SU-DHL-6 (cell line): ENCODE measurements around the gene MYPN.

ENCODE experiments used
- EZH2phosphoT487 ChIP-seq: fragments of 200-600 bp; sonication (generic), shearing (Covaris generic); conservative IDR thresholded peaks from 2 replicates; pipeline ENCODE4 v1.6.1; 2018; ENCODE audit warnings: mild to moderate bottlenecking, antibody characterized with exemption, low read length, moderate library complexity, mixed read lengths
- TF ChIP-seq, protein P1 (sequence below): fragments of 200-600 bp; sonication (generic); IDR thresholded peaks from one replicate; pipeline ENCODE4 v1.5.1; 2017; ENCODE audit warnings: antibody characterized with exemption, mild to moderate bottlenecking, low read length, moderate library complexity; ENCODE audit not compliant: insufficient read depth, poor library complexity, severe bottlenecking

- TF ChIP-seq, protein P1, sequence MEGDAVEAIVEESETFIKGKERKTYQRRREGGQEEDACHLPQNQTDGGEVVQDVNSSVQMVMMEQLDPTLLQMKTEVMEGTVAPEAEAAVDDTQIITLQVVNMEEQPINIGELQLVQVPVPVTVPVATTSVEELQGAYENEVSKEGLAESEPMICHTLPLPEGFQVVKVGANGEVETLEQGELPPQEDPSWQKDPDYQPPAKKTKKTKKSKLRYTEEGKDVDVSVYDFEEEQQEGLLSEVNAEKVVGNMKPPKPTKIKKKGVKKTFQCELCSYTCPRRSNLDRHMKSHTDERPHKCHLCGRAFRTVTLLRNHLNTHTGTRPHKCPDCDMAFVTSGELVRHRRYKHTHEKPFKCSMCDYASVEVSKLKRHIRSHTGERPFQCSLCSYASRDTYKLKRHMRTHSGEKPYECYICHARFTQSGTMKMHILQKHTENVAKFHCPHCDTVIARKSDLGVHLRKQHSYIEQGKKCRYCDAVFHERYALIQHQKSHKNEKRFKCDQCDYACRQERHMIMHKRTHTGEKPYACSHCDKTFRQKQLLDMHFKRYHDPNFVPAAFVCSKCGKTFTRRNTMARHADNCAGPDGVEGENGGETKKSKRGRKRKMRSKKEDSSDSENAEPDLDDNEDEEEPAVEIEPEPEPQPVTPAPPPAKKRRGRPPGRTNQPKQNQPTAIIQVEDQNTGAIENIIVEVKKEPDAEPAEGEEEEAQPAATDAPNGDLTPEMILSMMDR = no peak
- TF ChIP-seq EZH2phosphoT487 = no peak
Measured at GRCh38 chr10:68171539-68172080, 62.3 kb downstream of the MYPN start.
